ENCODE measurements around the gene DLG4. TPM values are rescaled to one million over a fixed set of nuclear protein-coding genes. Genes with fewer than 3 reads are reported as not detected.
"Not testable (repeated sequence)": the region's sequence is repeated elsewhere in the genome, so short reads cannot be mapped to it uniquely, and the experiment has no call there.

The DLG4 gene
- total RNA-seq, 1 donor from 2014 or later, result 46.1 TPM

GRCh38 chr17:7250695-7251627 is 31.3 kb upstream of the DLG4 start:
- Mint-ChIP-seq H3K36me3 (peaks cover 22% of the 10 kb centered on the region), H3K27ac (peak overlapping the region; percentile 92), H3K4me1 (ENCODE audit: unreplicated experiment) (peaks cover 37% of the 10 kb centered on the region), H3K4me3 (peak overlapping the region; percentile 97), H3K27me3 (no peaks in the 10 kb centered on the region), H3K9me3 (no peaks in the 10 kb centered on the region)
- DNase-seq (ENCODE audit: extremely low spot score, unreplicated experiment), result no peak
- TF ChIP-seq CTCF (conservative IDR thresholded peaks at IDR 0.05), result no peak

- Mint-ChIP-seq H3K27me3 (no peaks in the 10 kb centered on the region), H3K4me1 (ENCODE audit: unreplicated experiment) (peaks cover 37% of the 10 kb centered on the region), H3K4me3 (peak overlapping the region; percentile 97), H3K36me3 (peaks cover 23% of the 10 kb centered on the region), H3K27ac (peak overlapping the region; percentile 10), H3K9me3 (no peaks in the 10 kb centered on the region)
- no peak for TF ChIP-seq CTCF (conservative IDR thresholded peaks at IDR 0.05)
- DNase-seq (ENCODE audit: extremely low spot score, unreplicated experiment), result no peak
Measured at GRCh38 chr17:7249830-7250229, 30.2 kb upstream of the DLG4 start.

GRCh38 chr17:7249214-7249613 is 29.6 kb upstream of the DLG4 start:
- H3K4me1 Mint-ChIP-seq (ENCODE audit: unreplicated experiment), result peaks cover 37% of the 10 kb centered on the region
- no peak for TF ChIP-seq CTCF (conservative IDR thresholded peaks at IDR 0.05)
- H3K27me3 Mint-ChIP-seq, result no peaks in the 10 kb centered on the region
- H3K9me3 Mint-ChIP-seq, result no peaks in the 10 kb centered on the region
- H3K4me3 Mint-ChIP-seq, result peak overlapping the region; percentile 97
- peaks cover 22% of the 10 kb centered on the region for H3K36me3 Mint-ChIP-seq
- DNase-seq (ENCODE audit: extremely low spot score, unreplicated experiment), result no peak
- peak overlapping the region; percentile 73 for H3K27ac Mint-ChIP-seq

GRCh38 chr17:7248796-7249195 is 29.2 kb upstream of the DLG4 start:
- H3K9me3 Mint-ChIP-seq, result no peaks in the 10 kb centered on the region
- peak overlapping the region; percentile 97 for H3K4me3 Mint-ChIP-seq
- H3K27me3 Mint-ChIP-seq, result no peaks in the 10 kb centered on the region
- no peak for TF ChIP-seq CTCF (conservative IDR thresholded peaks at IDR 0.05)
- H3K36me3 Mint-ChIP-seq, result peaks cover 22% of the 10 kb centered on the region
- DNase-seq (ENCODE audit: extremely low spot score, unreplicated experiment), result no peak
- H3K4me1 Mint-ChIP-seq (ENCODE audit: unreplicated experiment), result peaks cover 37% of the 10 kb centered on the region
- H3K27ac Mint-ChIP-seq, result peak overlapping the region; percentile 73

- H3K27ac Mint-ChIP-seq, result peak overlapping the region; percentile 27
- H3K27me3 Mint-ChIP-seq, result peaks cover 4% of the 10 kb centered on the region
- TF ChIP-seq CTCF (conservative IDR thresholded peaks at IDR 0.05), result no peak
- H3K4me1 Mint-ChIP-seq (ENCODE audit: unreplicated experiment), result peaks cover 33% of the 10 kb centered on the region
- H3K36me3 Mint-ChIP-seq, result peaks cover 17% of the 10 kb centered on the region
- no peaks in the 10 kb centered on the region for H3K9me3 Mint-ChIP-seq
- no peak for DNase-seq (ENCODE audit: extremely low spot score, unreplicated experiment)
- H3K4me3 Mint-ChIP-seq, result peak overlapping the region; percentile 23
Measured at GRCh38 chr17:7246779-7247178, 27.1 kb upstream of the DLG4 start.

- not testable (repeated sequence) for H3K27me3 Mint-ChIP-seq; H3K9me3 Mint-ChIP-seq; DNase-seq (ENCODE audit: extremely low spot score, unreplicated experiment)
- peak overlapping the region; percentile 97 for H3K27ac Mint-ChIP-seq
- peaks cover 28% of the 10 kb centered on the region for H3K36me3 Mint-ChIP-seq
- peak overlapping the region; percentile 98 for H3K4me3 Mint-ChIP-seq
- peaks cover 28% of the 10 kb centered on the region for H3K4me1 Mint-ChIP-seq (ENCODE audit: unreplicated experiment)
Measured at GRCh38 chr17:7243838-7244237, 24.2 kb upstream of the DLG4 start.

Data from type B pancreatic cell (in vitro differentiated cells).